Vagina (tissue), 2 donors: ENCODE data around the gene KIF21A.

Experiments
- POLR2AphosphoS5 ChIP-seq, 2 donors: sonication (generic); formaldehyde crosslinking; IDR thresholded peaks; one replicate each; pipeline ENCODE4 v1.9.0; 2017; ENCODE audit warnings: antibody characterized with exemption in 2 of 2, mild to moderate bottlenecking in 2 of 2, low read depth in 1 of 2; ENCODE audit not compliant: insufficient read depth in 1 of 2
- TF ChIP-seq, protein P1 (sequence below), 3 experiments: fragments of 450-650 bp in 2 of 3; fragments of 200-600 bp in 1 of 3; sonication (generic) in 1 of 3; IDR thresholded peaks; one replicate each; pipeline ENCODE4 v1.5.1; 2017 to 2019; ENCODE audit warnings: antibody characterized with exemption in 3 of 3, mild to moderate bottlenecking in 2 of 3, moderate library complexity in 2 of 3

DNA sequence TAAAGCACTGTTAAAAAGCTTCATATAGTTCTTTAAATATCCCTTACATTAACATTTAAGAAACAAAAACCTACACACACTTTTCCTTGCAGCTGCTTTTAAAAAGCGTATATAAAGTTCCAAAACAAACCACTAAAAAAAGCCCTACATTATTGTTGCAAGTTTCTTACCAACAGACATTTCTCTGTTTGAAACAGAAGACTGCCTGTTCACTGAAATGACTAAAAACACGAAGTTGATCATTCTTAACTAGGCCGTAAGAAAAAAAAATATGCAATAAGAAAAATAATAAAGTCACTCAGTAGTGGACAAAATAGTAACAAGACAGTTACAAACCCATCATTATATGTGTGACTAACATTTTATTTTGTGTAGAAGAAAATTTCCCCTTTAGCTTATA, 37.3 kb downstream of the KIF21A start:
- TF ChIP-seq, protein P1, sequence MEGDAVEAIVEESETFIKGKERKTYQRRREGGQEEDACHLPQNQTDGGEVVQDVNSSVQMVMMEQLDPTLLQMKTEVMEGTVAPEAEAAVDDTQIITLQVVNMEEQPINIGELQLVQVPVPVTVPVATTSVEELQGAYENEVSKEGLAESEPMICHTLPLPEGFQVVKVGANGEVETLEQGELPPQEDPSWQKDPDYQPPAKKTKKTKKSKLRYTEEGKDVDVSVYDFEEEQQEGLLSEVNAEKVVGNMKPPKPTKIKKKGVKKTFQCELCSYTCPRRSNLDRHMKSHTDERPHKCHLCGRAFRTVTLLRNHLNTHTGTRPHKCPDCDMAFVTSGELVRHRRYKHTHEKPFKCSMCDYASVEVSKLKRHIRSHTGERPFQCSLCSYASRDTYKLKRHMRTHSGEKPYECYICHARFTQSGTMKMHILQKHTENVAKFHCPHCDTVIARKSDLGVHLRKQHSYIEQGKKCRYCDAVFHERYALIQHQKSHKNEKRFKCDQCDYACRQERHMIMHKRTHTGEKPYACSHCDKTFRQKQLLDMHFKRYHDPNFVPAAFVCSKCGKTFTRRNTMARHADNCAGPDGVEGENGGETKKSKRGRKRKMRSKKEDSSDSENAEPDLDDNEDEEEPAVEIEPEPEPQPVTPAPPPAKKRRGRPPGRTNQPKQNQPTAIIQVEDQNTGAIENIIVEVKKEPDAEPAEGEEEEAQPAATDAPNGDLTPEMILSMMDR (IDR thresholded peaks at IDR 0.05), result no peak
- no peak for TF ChIP-seq POLR2AphosphoS5 (IDR thresholded peaks at IDR 0.05; ENCODE audit: insufficient read depth in 1 of 2, low read depth in 1 of 2)
